Breast epithelium (tissue), 3 donors: ENCODE results near the gene GARRE1.
"Not testable (repeated sequence)": the region's sequence is repeated elsewhere in the genome, so short reads cannot be mapped to it uniquely, and the experiment has no call there.

Experiments
- POLR2AphosphoS5 ChIP-seq, 3 donors: sonication (generic); formaldehyde crosslinking; IDR thresholded peaks; one replicate each; pipeline ENCODE4 v1.6.1; 2017; ENCODE audit warnings: antibody characterized with exemption in 3 of 3
- TF ChIP-seq, protein P1 (sequence below), 3 donors: fragments of 450-650 bp; IDR thresholded peaks; one replicate each; pipeline ENCODE4 v1.5.1; 2016 to 2017; ENCODE audit warnings: antibody characterized with exemption in 3 of 3, mild to moderate bottlenecking in 3 of 3, moderate library complexity in 3 of 3

DNA sequence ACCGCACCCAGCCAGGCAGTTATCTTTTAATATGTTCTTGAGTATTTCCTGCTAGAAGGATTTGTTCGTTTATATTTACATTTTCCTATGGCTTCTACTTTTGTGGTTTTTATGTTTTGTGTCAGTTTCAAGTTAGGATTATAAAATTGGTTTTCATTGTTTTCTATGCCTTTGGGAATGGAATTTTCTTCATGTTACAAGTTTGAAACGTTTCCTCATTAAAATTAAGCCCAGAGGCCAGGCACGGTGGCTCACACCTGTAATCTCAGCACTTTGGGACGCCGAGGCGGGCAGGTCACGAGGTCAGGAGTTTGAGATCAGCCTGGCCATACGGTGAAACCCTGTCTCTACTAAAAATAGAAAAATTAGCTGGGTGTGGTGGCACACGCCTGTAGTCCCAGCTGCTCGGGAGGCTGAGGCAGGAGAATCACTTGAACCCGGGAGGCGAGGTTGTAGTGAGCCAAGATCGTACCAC lies 37.6 kb upstream of the GARRE1 start:
- TF ChIP-seq, protein P1, sequence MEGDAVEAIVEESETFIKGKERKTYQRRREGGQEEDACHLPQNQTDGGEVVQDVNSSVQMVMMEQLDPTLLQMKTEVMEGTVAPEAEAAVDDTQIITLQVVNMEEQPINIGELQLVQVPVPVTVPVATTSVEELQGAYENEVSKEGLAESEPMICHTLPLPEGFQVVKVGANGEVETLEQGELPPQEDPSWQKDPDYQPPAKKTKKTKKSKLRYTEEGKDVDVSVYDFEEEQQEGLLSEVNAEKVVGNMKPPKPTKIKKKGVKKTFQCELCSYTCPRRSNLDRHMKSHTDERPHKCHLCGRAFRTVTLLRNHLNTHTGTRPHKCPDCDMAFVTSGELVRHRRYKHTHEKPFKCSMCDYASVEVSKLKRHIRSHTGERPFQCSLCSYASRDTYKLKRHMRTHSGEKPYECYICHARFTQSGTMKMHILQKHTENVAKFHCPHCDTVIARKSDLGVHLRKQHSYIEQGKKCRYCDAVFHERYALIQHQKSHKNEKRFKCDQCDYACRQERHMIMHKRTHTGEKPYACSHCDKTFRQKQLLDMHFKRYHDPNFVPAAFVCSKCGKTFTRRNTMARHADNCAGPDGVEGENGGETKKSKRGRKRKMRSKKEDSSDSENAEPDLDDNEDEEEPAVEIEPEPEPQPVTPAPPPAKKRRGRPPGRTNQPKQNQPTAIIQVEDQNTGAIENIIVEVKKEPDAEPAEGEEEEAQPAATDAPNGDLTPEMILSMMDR (IDR thresholded peaks at IDR 0.05) = not testable (repeated sequence)
- TF ChIP-seq POLR2AphosphoS5 (IDR thresholded peaks at IDR 0.05) = not testable (repeated sequence)
